GM18505 (cell line): ENCODE data around the gene DLL4.

Source experiments
- ATAC-seq: cut with Tn5 transposase; IDR thresholded peaks from one replicate; pipeline ENCODE4 v1.9.1; 2021; ENCODE audit not compliant: unreplicated experiment
- POLR2A ChIP-seq: IDR thresholded peaks from 4 replicates; pipeline ENCODE4 v1.6.1; 2011; ENCODE audit warnings: borderline replicate concordance; ENCODE audit not compliant: insufficient read depth, insufficient read length; ENCODE audit errors: extremely low read depth

The DLL4 gene

GRCh38 chr15:40928821-40929659 is at the start of gene DLL4:
DLL4 (plus strand) TSS chr15:40929340; CDS start chr15:40929669, 329 bp downstream.
- peak; percentile 44 for TF ChIP-seq POLR2A
- ATAC-seq: no peak

GRCh38 chr15:40879609-40880008 is 49.5 kb upstream of the DLL4 start:
- no peak for TF ChIP-seq POLR2A
- no peak for ATAC-seq

- no peak for TF ChIP-seq POLR2A
- ATAC-seq: no peak
Observed at GRCh38 chr15:40881351-40881750, 47.8 kb upstream of the DLL4 start.

GRCh38 chr15:40886586-40886985 is 42.6 kb upstream of the DLL4 start:
- TF ChIP-seq POLR2A: no peak
- no peak for ATAC-seq

DNA sequence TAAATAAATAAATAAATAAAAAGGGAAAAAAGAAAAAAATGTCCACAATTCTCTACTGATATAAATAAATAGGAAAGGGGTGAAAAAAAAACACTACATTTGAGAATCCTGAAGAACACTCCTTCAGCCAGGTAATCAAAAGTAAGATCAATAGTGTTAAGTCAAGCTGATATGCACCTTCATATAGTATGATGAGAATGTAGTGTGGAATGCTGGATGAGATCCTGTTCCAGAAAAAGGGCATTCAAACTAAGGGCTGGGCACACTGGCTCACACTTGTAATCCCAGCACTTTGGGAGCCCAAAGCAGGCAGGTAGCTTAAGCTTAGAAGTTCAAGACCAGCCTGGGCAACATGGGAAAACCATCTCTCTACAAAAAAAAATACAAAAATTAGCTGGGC is 40.0 kb upstream of the DLL4 start:
- TF ChIP-seq POLR2A: no peak
- ATAC-seq: no peak

GRCh38 chr15:40891138-40891537 is 38.0 kb upstream of the DLL4 start:
- no peak for TF ChIP-seq POLR2A
- ATAC-seq: no peak

DNA sequence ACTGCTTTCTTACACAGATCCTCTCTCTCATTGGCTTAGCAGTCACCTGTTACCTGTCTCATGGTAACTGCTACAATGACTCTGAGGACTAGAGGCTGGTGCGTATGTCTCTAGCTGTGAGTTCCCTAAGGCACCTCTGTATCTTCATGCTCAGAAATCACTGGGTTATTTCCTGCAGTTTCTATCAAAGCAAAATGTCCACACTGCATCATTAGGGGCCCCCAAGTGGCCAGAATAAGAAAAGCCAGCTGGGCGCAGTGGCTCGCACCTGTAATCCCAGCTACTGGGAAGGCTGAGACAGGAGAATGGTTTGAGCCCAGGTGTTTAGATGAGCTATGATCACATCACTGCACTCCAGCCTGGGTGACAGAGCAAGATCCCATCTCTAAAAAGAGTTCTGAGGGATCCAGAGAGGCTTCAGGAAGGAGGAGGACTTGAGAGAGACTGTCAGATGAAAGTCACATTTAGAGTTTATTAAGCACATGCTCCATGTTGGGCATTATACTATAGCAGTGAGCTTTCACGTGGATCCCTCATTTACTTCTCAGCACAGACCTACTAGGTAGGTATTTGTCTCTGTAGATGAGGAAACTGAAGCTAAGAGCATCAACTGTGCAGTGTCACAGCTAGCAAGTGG is 37.2 kb upstream of the DLL4 start:
- no peak for TF ChIP-seq POLR2A
- no peak for ATAC-seq

- no peak for TF ChIP-seq POLR2A
- no peak for ATAC-seq
Observed at GRCh38 chr15:40892447-40893012, 36.6 kb upstream of the DLL4 start.

- no peak for TF ChIP-seq POLR2A
- no peak for ATAC-seq
Observed at GRCh38 chr15:40893019-40893670, 36.0 kb upstream of the DLL4 start.

GRCh38 chr15:40893733-40894680 is 35.1 kb upstream of the DLL4 start, which contains the start of gene VPS18:
VPS18 (plus strand) TSS chr15:40894450; CDS start chr15:40894769, 319 bp downstream.
- TF ChIP-seq POLR2A: peak; percentile 70
- ATAC-seq: peak; percentile 81

DNA sequence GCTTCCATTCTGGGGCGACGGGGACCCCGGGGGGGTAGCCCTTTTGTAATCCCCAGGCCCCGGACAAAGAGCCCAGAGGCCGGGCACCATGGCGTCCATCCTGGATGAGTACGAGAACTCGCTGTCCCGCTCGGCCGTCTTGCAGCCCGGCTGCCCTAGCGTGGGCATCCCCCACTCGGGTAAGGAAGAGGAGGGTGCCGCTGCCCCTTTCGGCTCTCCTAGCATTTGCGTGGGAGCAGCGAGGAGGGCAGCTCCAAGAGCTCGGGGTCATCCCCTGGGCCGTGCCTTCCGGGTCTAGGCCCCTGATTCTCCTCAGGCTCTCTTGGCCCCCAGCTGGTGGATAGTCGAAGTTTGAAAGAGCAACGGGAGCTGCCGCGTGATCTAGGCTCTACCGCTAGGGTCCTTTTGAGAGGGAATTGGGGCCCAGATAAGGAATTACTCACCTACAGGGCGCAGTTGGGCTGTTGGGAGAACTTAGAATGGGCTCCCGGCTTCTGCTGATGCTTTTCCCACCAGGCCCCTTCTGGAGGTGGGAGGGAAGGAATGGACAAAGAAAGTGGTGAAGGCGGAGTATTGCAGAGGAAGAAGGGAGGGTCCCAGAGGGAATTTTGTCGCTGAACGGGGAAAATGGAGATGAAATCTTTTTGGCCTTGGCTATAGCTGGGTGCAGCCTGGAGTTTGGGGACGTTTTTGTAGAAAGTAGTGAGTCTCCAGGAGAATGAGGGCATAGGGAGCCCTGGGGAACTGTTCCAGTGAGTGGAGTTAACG is 34.3 kb upstream of the DLL4 start:
- no peak for TF ChIP-seq POLR2A
- peak; percentile 31 for ATAC-seq
